Esophagus mucosa (tissue), 1 donor: ENCODE measurements around the gene FRMD4B. TPM values are rescaled to one million over a fixed set of nuclear protein-coding genes. Genes with fewer than 3 reads are reported as not detected.

ENCODE experiments used
- ATAC-seq: fragments of 200-7000 bp; cut with Tn5 transposase; one replicate; pipeline ENCODE4 v1.9.1; 2020
- total RNA-seq: library from RNA; stranded (reverse); gene quantifications from one replicate; pipeline ENCODE4 v1.2.4, GENCODE V29; 2023
- donor health status: DM: yes; HTN: yes; CAD: no.

The FRMD4B gene
- total RNA-seq, 1 donor from 2014 or later, result 35.1 TPM

GRCh38 chr3:69240651-69241568, 145.0 kb downstream of the FRMD4B start:
- no peak for ATAC-seq

- ATAC-seq, result no peak
These were observed 146.8 kb downstream of the FRMD4B start for GRCh38 chr3:69239063-69239462.

- peak; percentile 35 for ATAC-seq
These were observed 148.8 kb downstream of the FRMD4B start for GRCh38 chr3:69236812-69237707.

GRCh38 chr3:69235882-69236281, 150.0 kb downstream of the FRMD4B start:
- no peak for ATAC-seq

GRCh38 chr3:69235227-69235626, 150.7 kb downstream of the FRMD4B start:
- ATAC-seq, result peak; percentile 77

- no peak for ATAC-seq
These were observed 153.4 kb downstream of the FRMD4B start for GRCh38 chr3:69232482-69232881.

GRCh38 chr3:69231929-69232440, 153.9 kb downstream of the FRMD4B start:
- peak; percentile 93 for ATAC-seq

GRCh38 chr3:69226071-69226470, 159.8 kb downstream of the FRMD4B start:
- peak; percentile 88 for ATAC-seq

GRCh38 chr3:69219101-69219708, 166.7 kb downstream of the FRMD4B start:
- no peak for ATAC-seq

- ATAC-seq, result no peak
These were observed 167.8 kb downstream of the FRMD4B start for GRCh38 chr3:69218079-69218478.

GRCh38 chr3:69216981-69217380, 168.9 kb downstream of the FRMD4B start:
- ATAC-seq, result no peak

GRCh38 chr3:69214241-69214640, 171.6 kb downstream of the FRMD4B start:
- ATAC-seq, result peak; percentile 52

GRCh38 chr3:69212411-69213160, 173.3 kb downstream of the FRMD4B start:
- peak; percentile 87 for ATAC-seq

- ATAC-seq, result no peak
These were observed 175.7 kb downstream of the FRMD4B start for GRCh38 chr3:69210068-69210730.

- peak; percentile 76 for ATAC-seq
These were observed 176.5 kb downstream of the FRMD4B start for GRCh38 chr3:69209413-69209812.

- no peak for ATAC-seq
These were observed 178.9 kb downstream of the FRMD4B start for GRCh38 chr3:69207031-69207430.

- no peak for ATAC-seq
These were observed 180.5 kb downstream of the FRMD4B start for GRCh38 chr3:69205385-69205784.

GRCh38 chr3:69204315-69204957, 181.5 kb downstream of the FRMD4B start:
- no peak for ATAC-seq

- ATAC-seq, result no peak
These were observed 182.1 kb downstream of the FRMD4B start for GRCh38 chr3:69203631-69204314.

- ATAC-seq, result no peak
These were observed 184.2 kb downstream of the FRMD4B start for GRCh38 chr3:69201658-69202057.
